HepG2 (cell line): ENCODE data around the gene PLLP. TPM values are rescaled to one million over a fixed set of nuclear protein-coding genes. Genes with fewer than 3 reads are reported as not detected.

Experiments used
- ATAC-seq: fragments of 200-7000 bp; cut with Tn5 transposase; 3 replicates; pipeline ENCODE4 v1.9.1; 2020; ENCODE audit warnings: mild to moderate bottlenecking, moderate library complexity
- BruUV-seq: library from RNA; stranded (reverse); fragments of 400-500 nt; replicated peaks from 2 replicates; lab custom pipeline; 2021; lab: Mats Ljungman, UMichigan
- CTCF ChIA-PET: fragments of 300-600 bp; formaldehyde crosslinking; extraction: SDS; loops from one replicate; lab custom pipeline; 2021; ENCODE audit warnings: low total read pairs, inconsistent platforms, low intra/inter-chr PET ratio; lab: Yijun Ruan, JAX
- POLR2A ChIA-PET: fragments of 350-600 bp; sonication (Branson Sonifier 250); formaldehyde crosslinking; loops from one replicate; lab custom pipeline; 2020; ENCODE audit warnings: antibody characterized with exemption, inconsistent platforms; lab: Yijun Ruan, JAX
- DNase-seq: peaks from one replicate; pipeline ENCODE4 v3.0.0-alpha.2; 2015; ENCODE audit warnings: low spot score
- FAIRE-seq: peaks from 3 replicates; lab custom pipeline; 2011; peaks lifted over from hg19 to GRCh38; lab: Jason Lieb, UNC
- H2AFZ ChIP-seq: one replicate; pipeline ENCODE4 v1.6.1; 2011; ENCODE audit warnings: low read length, inconsistent platforms
- H3K27ac ChIP-seq: fragments of 300-600 bp; 3 replicates; pipeline ENCODE4 v1.8.0; 2011; ENCODE audit warnings: mixed run types, mild to moderate bottlenecking, mixed read lengths, low read length, inconsistent platforms; ENCODE audit not compliant: insufficient read depth; ENCODE audit errors: extremely low read length
- H3K27me3 ChIP-seq, 2 experiments: fragments of 200-600 bp in 1 of 2; 2 replicates in 1 of 2; 3 replicates in 1 of 2; pipeline versions ENCODE4 v1.6.0 to v1.8.0; 2011; ENCODE audit warnings: low read length in 2 of 2, mild to moderate bottlenecking in 2 of 2, moderate library complexity in 2 of 2, inconsistent platforms in 1 of 2; ENCODE audit not compliant: insufficient read depth in 2 of 2, control insufficient read depth in 1 of 2
- H3K36me3 ChIP-seq, 2 experiments: fragments of 200-600 bp in 1 of 2; replicated peaks in 1 of 2; 2 replicates in 1 of 2; 3 replicates in 1 of 2; pipeline versions ENCODE4 v1.5.1 to v1.8.0; 2011; ENCODE audit warnings: low read length in 2 of 2, inconsistent platforms in 1 of 2; ENCODE audit not compliant: insufficient read depth in 2 of 2, control insufficient read depth in 1 of 2
- H3K4me1 ChIP-seq: 2 replicates; pipeline ENCODE4 v1.5.1; 2012; ENCODE audit warnings: low read length, inconsistent platforms; ENCODE audit not compliant: insufficient read depth
- H3K4me2 ChIP-seq: 2 replicates; pipeline ENCODE4 v1.6.0; 2011; ENCODE audit warnings: low read depth, low read length, inconsistent platforms
- H3K4me3 ChIP-seq, 3 experiments: fragments of 200-600 bp in 1 of 3; sonication (generic), shearing (Covaris generic) in 1 of 3; replicated peaks in 1 of 3; 2 replicates each; pipeline ENCODE4 v1.5.1; 2011 to 2016; ENCODE audit warnings: low read length in 3 of 3, inconsistent platforms in 2 of 3, low read depth in 2 of 3, mild to moderate bottlenecking in 2 of 3, control low read depth in 1 of 3, mixed read lengths in 1 of 3; ENCODE audit not compliant: insufficient read depth in 1 of 3
- H3K79me2 ChIP-seq: one replicate; pipeline ENCODE4 v1.6.1; 2011; ENCODE audit warnings: low read length, inconsistent platforms; ENCODE audit not compliant: insufficient read depth
- H3K9ac ChIP-seq: 2 replicates; pipeline ENCODE4 v1.6.0; 2011; ENCODE audit warnings: mild to moderate bottlenecking, low read depth, low read length, inconsistent platforms; ENCODE audit not compliant: insufficient read depth
- H3K9me3 ChIP-seq: 2 replicates; pipeline ENCODE4 v1.5.1; 2012; ENCODE audit warnings: mild to moderate bottlenecking, low read length
- H4K20me1 ChIP-seq: 2 replicates; pipeline ENCODE4 v1.6.0; 2011; ENCODE audit warnings: inconsistent platforms, mild to moderate bottlenecking, low read length, moderate library complexity; ENCODE audit not compliant: insufficient read depth
- HNRNPK ChIP-seq: fragments of 200-400 bp; formaldehyde crosslinking; IDR thresholded peaks from 2 replicates; pipeline ENCODE4 v1.6.1; 2018; ENCODE audit warnings: low read length, low read depth, moderate library complexity, mild to moderate bottlenecking; ENCODE audit not compliant: poor library complexity, severe bottlenecking
- PCBP1 ChIP-seq: fragments of 200-400 bp; formaldehyde crosslinking; IDR thresholded peaks from 2 replicates; pipeline ENCODE4 v1.6.1; 2017; ENCODE audit warnings: mild to moderate bottlenecking, low read depth, low read length, borderline replicate concordance
- PCBP2 ChIP-seq: fragments of 200-400 bp; formaldehyde crosslinking; optimal IDR thresholded peaks from 2 replicates; pipeline ENCODE3; 2018; ENCODE audit warnings: low read length, low read depth; ENCODE audit not compliant: poor library complexity, severe bottlenecking
- WGBS: methylation state at CpG from one replicate; pipeline ENCODE4 v1.1.6; 2017; ENCODE audit warnings: low lambda C conversion rate; 5-methylcytosine and 5-hydroxymethylcytosine counted together
- in situ Hi-C: cut with HindIII; loops from 2 replicates; pipeline ENCODE4 v1.10.0; 2017; ENCODE audit warnings: low pct_unique_long_range_greater_than_20kb; ENCODE audit not compliant: extremely low pct_ligation_motif_present
- intact Hi-C: fragments of 100-400 bp; cut with micrococcal nuclease; formaldehyde crosslinking; loops from one replicate; pipeline ENCODE4 v1.10.0; 2022; ENCODE audit not compliant: unreplicated experiment
- polyA plus RNA-seq, 8 experiments: library from polyadenylated mRNA; depleted of rRNA in 3 of 8; stranded (reverse) in 7 of 8; unstranded in 1 of 8; fragments of >200 nt; fragmentation: Illumina TruSeq in 4 of 8; extraction: Trizol in 4 of 8; gene quantifications; 2 replicates each; pipeline versions ENCODE4 v1.2.1 to v1.2.3, GENCODE V29; 2011 to 2016; ENCODE audit warnings: low read depth in 4 of 8, missing spikeins in 1 of 8, mixed read lengths in 1 of 8; ENCODE audit not compliant: insufficient read depth in 1 of 8
- total RNA-seq, 5 experiments: library from RNA; depleted of rRNA; stranded (reverse); fragments of >200 nt; fragmentation: Illumina TruSeq; extraction: Trizol; gene quantifications; 2 replicates each; pipeline ENCODE4 v1.2.3, GENCODE V29; 2016; ENCODE audit warnings: low read depth in 1 of 5
- TF ChIP-seq, protein P1 (sequence below), 2 experiments: IDR thresholded peaks; 2 replicates each; pipeline ENCODE4 v1.6.1; 2011 to 2012; ENCODE audit warnings: low read length in 2 of 2, borderline replicate concordance in 1 of 2, low read depth in 1 of 2, mild to moderate bottlenecking in 1 of 2, moderate library complexity in 1 of 2

The PLLP gene
- total and polyA plus RNA-seq, 2 of the 13 experiments (the other 11 are each of a cell fraction or from before 2014, with no cell fraction given) = 60.6 to 127 TPM

DNA sequence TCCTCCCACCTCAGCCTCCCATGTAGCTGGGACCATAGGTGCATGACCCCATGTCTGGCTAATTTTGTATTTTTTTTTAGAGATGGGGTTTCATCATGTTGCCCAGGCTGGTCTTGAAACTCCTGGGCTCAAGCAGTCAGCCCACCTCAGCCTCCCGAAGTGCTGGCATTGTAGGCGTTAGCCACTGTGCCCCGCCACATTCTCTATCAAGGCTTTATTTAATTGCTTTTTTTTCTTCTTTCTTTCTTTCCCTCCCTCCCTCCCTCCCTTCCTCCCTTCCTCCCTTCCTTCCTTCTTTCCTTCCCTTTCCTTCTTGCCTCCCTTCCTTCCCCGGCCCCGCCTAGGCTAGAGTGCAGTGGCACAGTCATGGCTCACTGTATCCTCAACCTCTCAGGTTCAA lies 74.7 kb downstream of the PLLP start:
- Histone ChIP-seq H4K20me1 (no peaks in the 10 kb centered on the region), H3K27ac (no peak overlapping the region), H3K4me2 (no peak overlapping the region), H2AFZ (no peak overlapping the region), H3K9me3 (no peaks in the 10 kb centered on the region), H3K4me3 (no peak overlapping the region), H3K79me2 (no peaks in the 10 kb centered on the region), H3K4me1 (no peaks in the 10 kb centered on the region), H3K9ac (no peak overlapping the region), H3K36me3 (peaks cover 39 to 86% of the 10 kb centered on the region in 2 experiments), H3K27me3 (no peaks in the 10 kb centered on the region)
- TF ChIP-seq, protein P1, sequence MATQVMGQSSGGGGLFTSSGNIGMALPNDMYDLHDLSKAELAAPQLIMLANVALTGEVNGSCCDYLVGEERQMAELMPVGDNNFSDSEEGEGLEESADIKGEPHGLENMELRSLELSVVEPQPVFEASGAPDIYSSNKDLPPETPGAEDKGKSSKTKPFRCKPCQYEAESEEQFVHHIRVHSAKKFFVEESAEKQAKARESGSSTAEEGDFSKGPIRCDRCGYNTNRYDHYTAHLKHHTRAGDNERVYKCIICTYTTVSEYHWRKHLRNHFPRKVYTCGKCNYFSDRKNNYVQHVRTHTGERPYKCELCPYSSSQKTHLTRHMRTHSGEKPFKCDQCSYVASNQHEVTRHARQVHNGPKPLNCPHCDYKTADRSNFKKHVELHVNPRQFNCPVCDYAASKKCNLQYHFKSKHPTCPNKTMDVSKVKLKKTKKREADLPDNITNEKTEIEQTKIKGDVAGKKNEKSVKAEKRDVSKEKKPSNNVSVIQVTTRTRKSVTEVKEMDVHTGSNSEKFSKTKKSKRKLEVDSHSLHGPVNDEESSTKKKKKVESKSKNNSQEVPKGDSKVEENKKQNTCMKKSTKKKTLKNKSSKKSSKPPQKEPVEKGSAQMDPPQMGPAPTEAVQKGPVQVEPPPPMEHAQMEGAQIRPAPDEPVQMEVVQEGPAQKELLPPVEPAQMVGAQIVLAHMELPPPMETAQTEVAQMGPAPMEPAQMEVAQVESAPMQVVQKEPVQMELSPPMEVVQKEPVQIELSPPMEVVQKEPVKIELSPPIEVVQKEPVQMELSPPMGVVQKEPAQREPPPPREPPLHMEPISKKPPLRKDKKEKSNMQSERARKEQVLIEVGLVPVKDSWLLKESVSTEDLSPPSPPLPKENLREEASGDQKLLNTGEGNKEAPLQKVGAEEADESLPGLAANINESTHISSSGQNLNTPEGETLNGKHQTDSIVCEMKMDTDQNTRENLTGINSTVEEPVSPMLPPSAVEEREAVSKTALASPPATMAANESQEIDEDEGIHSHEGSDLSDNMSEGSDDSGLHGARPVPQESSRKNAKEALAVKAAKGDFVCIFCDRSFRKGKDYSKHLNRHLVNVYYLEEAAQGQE (IDR thresholded peaks at IDR 0.05; ENCODE audit: borderline replicate concordance in 1 of 2, low read depth in 1 of 2, low read length in 2 of 2) = no peak
- peak; percentile 83 for TF ChIP-seq PCBP2
- TF ChIP-seq HNRNPK = peak; percentile 54
- 0 out of 2 replicates have a peak, but pooled peaks have one; percentile 43 for TF ChIP-seq PCBP1
- POLR2A ChIA-PET = no interaction called here
- intact Hi-C loops = no loop called here
- no TSS peak for BruUV-seq
- DNase-seq (no peak), FAIRE-seq (no peak), ATAC-seq (no peak)
- CTCF ChIA-PET = no interaction called here
- in situ Hi-C loops = no loop called here
- WGBS = 98% methylated on average over 5 of the region's 5 CpGs
